Hepatic stellate cell (primary cell): ENCODE data around the gene IFNA13.

Experiments used
- DNase-seq: peaks from one replicate; pipeline ENCODE4 v3.0.0; 2011; ENCODE audit warnings: low spot score

IFNA13 gene

DNA sequence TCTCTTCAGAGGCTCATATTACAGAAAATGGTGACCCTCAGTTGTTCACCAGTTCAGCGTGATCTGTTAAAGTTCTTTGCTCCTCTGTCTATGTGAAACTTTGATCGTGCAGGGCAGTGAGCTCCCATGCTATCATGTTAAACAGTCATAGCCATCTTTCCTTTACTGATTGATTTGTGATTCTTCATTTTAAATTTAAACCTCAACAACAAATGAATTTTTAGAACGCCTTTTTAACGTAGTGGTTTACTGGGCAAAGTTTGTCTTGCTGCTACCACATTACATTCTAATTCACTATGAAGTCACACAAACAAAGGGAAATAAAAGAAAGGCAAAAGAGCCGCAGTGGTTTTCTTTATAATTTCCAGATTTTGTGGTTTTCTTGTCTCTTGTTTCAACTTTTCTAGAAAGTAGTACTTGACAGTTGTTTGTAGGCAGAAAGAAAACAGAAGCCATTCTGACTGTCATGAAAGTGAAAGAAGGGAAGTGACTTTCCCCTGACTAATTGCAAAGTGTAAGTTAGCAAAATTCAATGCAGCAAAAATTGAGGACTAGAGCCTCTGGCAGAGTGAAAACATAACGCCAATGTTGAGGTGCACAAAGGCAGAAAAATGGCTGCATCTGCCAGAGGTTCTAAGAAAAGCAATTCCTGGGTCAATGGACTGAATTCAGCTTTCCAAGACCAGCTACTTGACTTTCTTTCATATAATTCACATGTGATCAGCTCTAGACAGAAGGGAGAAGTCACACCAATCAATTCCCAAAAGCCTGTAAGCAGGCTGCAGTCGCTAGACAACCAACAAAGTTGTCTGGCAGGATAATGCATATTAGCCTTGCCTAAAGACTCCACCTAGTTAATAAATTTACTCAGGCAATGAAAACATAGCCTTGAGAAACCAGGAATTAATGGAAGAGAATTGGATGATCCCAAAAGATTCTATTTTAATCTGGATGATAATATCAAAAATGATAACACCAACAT is 10.1 kb downstream of the IFNA13 start:
- DNase-seq = no peak

DNA sequence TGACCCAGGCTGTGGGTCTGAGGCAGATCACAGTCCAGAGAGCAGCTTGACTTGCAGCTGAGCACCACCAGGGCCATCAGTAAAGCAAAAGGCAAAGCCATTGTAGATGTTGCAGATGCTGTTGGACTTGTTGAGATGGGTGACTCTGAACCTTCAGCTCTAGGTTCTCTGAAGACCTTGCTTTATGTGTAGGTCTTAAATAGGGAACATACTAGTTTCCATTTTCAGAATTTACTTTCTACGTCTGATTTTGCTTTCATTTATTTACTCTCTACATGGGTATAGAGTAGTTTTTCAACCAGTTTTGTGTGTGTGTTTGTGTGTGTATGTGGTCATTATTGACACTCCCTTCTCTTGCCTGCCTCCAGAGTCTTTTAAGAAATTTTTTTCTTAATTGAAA is 17.1 kb downstream of the IFNA13 start, which contains the start of gene IFNA6:
Gene IFNA6 (minus strand): TSS at position 101 of the 400 bp plus-strand sequence. CDS start 0 bp downstream, at position 101.
- no peak for DNase-seq

DNA sequence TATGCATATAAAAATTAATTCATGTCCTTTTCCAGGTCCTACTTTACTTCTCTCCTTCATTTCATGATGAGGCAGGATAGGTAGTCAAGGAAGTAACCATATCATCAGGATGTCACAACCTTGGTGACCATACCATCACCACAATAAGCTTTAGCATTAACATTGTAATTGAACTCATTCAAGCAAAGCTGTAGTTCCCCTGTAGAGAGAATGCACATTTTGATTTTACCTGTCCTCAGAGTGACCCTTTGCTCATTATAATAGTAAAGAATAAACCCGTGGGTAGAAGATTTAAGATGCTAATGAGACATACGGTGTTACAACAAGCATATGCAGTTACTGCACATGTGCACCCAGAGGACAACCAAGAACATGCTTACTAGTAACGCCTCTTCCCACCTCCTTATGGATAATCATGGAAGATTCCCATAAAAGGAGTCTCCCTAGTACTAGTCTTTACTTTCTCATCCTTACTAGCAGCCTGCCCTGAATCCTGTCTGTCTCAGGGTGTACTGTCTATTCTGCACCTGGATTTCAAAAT is 19.4 kb downstream of the IFNA13 start:
- DNase-seq = no peak

DNA sequence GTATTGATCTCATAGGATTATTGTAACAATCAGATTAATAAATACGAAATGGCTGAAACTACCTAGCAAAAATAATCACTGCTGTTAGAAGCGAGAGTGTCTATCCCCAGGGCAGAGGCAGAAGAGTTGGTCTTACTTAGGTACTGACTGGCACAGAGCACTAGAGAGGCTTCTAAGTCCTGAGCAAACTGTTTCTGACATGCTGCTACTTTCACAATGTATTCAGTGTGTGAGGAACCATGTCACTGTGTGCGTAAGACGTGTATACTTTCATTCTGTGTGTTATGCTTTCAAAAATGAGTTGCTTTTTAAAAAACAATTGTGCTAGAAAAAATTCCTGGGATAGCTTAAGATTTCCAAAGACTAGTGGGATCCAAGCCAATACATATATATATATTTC is 27.1 kb downstream of the IFNA13 start:
- no peak for DNase-seq

DNA sequence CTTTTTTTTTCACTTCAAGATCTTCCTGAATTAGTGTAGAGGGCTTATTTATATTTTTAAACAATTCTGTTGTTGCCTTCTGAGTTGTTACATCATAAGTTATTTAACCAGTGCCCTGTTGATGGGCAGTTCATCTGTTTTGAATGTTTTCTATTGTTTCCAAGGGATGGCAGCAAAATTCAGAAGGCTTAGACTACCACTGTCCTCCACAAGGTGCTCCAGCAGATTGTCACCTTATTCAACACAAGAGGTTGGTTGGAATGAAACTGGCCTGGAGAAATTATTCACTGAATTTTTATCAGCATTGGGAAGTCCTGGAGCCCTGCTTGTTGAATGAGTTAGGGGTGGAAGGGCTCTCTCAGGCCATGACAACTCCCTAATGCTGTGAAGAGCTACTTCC is 31.4 kb downstream of the IFNA13 start:
- DNase-seq = no peak

DNA sequence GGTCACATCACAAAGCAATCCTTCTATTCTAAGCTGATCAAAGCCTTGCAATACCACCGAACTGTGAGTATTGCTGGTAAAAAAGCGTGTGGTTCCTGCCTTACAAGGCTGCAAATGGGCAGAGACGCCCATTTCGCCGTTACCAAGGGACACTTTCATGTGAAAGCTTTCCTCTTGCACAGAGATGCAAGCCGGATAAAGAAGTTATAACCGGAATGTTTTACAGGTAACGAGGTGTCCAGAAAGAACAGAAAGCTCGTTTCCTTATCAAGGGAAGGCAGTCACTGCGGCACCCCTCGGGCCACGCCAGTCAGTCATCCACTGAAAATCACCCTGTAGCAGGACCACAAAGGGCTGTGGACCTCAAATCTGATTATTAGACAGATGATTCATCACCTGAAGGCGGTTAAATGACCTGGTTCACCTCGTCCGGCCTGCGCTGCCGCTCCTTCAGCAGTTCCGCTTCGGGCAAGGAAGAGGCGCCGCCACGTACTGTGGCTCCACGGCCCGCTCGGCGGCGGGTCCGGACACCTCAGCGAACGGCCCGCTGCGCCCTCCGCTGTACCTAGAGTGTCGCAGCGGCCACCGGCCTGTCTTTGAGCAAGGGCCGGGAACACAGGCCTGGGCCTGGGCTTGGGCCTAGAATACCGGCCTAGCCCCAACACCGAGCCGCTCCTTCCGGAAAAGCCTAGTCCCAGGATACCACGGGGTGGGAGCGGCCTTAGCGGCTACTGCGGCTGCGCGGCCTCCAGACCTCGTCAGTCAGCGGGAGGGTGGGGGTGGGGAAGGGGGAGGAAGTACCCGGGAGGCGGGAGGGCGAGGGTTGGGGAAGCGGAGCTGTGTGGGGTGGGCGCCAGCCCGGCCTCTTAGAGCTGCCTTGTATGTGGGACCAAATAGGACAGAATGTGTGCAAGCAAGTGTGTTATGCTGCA is 32.9 kb downstream of the IFNA13 start, which contains the start of gene KLHL9:
Gene KLHL9 (minus strand): TSS at position 704 of the 932 bp plus-strand sequence. CDS start 545 bp downstream, at position 159.
- peak; percentile 94 for DNase-seq

DNA sequence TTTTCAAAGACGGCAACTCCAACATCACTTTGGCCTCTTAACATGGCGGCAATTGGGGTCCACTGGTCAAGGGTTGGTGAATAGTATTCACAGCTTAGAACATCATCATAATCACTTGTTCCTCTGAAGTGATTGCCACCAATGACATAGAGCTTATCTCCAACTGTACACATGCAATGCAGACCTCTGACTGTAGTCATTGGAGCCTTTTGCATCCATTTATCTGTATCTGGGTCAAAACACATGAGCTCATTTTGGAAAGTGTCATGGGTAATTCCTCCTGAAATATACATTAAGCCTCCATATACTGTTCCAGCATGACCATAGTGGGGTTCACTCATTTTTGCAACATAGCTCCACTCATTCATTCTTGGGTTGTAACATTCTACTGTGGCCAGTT is 34.6 kb downstream of the IFNA13 start:
- DNase-seq = no peak

DNA sequence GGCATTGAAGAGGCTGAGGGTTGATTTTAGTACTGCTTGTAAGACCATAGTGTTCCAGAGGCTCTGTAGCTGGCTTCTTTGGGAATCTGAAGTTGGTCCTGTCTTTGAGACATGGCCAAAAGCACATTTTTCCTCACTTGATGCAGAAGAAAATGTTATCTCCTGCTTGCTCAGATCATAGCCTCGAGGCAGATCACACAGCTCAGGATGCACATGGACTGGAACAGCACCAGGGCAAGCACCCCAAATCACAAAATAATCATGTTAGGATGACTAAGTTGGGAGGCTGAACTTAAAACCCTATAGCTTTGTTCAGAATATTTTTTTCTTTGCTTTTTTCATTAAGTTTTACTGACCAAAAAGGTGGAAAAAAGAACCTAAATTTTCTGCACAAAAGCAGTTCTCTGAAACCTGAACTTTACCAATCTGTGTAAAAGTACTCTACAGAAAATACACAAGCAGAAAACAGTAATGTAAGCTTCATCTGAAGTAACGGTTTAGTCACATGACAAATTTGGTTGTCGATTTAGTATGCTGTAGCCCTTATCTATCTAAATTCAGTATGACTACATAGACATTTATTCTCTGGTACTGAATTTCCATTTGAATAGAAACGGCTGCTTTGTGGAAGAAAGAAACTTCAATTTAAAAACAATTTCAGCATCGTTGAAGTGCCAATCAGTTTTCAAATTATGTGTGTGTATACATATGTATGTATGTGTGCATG is 36.0 kb downstream of the IFNA13 start:
- DNase-seq = no peak

DNA sequence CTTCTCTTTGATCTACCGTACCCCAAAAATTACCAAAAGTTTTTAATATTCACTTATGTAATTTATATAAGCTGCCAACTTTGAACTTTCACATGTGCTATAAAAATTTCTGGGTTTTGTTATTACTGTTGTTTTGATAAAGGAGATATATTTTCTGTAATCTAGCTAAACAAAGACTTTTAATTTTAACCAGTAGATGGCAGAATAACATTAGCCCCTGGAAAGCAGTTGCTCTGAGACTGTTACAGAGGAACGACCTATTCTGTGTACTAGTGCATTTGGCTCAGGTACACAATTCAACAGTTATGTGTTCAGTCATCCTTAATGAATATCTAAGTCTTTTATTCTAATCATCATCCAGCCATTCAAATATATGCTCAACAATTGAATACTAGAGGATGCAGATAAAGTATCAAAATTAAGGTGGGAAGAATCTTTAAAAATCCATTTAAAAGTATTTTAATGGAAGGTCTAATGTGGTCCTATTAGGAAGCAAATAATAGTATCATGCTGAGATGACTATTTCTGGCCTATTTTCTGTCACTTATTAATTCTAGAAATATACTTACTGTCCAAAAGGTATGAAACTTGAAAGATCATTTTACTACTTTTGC is 41.2 kb downstream of the IFNA13 start:
- no peak for DNase-seq

DNA sequence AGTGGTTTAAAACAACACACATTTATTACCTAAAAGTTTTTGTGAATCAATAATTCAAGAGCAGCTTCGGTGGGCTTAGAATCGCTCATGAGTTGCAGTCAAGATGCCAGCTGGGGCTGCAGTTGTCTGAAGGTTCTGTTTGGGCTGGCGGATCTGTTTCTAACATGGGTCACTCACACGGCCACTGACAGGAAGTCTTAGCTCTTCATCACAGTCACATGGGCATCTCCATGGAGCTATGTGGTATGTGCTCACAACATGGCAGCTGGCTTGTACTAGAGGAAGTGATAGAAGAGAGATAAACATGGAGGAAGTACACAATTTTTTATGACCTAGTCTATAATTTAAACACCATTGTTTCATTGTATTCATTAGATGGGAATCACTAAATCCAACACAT is 43.8 kb downstream of the IFNA13 start:
- no peak for DNase-seq

DNA sequence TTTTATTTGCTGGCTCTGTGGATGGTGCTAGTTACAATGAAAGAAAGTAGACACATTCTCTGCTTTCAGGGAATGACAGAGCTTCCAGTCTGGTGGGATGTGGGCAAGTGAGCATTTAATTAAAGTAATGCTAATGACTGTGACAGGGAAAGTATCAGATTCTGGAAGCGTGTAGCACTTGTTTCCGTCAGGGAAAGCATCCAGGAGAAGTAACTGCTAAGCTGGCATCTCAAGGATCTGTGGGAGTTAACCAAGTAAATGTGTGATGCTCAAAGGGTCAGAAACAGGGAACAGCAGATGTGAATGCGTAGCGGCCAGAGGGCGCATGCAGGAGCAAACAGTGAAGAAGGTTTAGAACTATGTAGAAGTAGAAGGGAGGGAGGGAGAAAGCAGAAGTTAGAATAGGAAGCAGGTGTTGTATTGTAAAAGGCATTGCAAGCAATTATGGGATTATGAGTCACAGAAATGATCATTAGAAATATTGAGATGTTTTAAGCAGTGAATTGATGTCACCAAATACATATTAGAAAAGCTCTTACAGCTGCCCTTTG is 44.9 kb downstream of the IFNA13 start:
- no peak for DNase-seq

DNA sequence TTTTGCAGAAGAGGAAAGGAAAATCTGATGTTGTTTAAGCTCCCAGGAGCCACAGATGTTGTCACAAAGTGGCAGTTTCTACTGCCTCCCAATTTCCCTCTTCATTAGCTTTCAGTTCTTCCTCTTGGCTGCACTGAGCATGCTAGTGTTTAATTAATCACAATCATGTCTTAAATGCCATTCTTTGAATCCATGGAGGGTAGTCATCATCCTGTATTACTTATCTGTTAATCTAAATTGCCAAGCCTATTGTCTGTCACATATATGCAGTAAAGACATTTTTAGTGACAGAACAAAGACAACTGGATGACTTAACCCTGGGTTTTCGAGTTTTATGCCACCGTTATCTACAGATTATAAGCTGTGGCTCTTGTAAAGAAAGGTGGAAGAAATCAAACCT is 47.4 kb downstream of the IFNA13 start:
- DNase-seq = no peak

DNA sequence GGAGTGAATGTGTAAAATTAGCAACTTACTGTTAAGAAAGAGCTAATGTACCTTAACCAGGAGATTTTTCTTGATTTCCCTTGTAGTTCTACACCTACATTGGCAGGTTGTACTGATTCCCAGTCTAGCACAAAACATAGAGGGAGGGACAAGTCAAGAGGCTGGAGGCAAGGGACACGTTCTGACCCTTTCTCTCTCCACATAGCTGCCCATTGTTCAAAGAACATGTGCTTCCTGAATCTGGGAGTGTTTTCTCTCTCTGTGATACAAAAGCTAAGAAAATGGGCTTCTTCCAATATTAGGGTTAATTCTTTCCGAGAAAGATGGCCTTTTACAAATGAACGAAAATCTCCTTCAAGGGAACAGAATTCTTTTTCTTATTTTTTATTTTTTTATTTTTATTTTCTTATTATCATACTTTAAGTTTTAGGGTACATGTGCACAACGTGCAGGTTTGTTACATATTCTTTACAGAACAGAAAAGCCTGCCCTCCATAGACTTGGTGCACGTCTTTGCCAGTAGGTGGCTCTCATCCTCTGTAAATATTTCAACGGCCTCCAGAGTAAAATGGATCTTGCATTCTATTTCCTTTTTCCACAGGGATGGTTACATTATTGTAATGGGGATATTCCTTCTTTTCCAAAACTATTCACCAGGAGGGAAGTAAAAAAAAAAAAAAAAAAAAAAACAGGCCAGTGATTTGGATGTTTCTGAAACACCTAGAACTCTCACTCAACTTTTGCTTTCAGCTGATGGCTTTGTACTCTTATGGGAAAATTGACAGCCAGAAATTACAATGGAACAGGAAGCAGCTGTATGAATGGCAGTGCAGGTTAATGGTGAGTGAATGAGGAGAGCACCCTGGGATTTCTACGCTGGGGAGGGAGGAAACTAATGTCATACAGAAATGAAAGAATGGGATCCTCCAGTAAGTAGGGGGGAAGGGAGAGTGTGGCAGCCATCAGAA is 49.6 kb downstream of the IFNA13 start:
- DNase-seq = no peak
